ENCODE measurements around the gene CMTM5.
"Not testable (repeated sequence)": the region's sequence is repeated elsewhere in the genome, so short reads cannot be mapped to it uniquely, and the experiment has no call there.

Gene CMTM5

GRCh38 chr14:23378612-23379220 lies 1.9 kb downstream of the CMTM5 start:
- no peak for DNase-seq (ENCODE audit: low read depth)

DNA sequence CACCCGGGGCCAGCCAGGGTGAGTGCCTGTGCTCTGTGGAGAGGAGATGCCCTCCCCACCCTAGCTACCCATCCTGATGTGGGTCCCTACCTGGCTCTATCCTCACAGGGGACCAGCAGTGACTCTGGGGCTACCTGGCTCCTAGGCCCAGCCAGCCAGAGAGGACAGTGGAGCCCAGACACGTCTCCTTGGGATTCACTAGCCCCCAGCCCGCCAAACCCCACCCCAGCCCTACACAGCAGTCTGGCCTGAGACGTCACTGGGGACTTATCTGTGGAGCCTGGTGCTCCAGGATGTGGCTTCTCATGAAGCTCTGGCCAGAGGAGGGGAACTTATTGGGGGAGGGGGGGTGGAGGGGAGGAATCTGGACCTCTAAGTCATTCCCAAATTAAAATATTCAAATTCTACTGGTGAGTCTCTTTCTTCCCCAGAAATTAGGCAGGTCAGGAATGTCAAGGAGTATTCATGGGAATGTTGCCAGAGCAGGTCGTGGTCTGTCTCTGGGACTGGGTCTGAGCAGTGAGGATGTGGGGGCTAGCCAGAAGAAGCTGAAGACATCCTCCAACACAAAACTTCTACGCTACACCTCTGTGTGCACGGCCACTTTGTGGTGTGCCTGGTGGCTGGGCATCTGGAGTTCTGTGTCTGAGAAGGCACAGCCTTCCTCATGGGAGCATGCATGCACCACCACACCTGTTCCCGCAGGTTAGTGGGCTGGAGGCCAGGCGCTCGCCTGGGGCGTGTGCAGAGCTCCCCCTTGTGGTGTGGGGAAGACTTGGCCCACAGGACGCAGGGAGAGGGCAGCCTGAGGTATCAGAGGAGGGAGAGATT lies 2.7 kb downstream of the CMTM5 start:
- no peak for DNase-seq (ENCODE audit: low read depth)

GRCh38 chr14:23380197-23380914 lies 3.5 kb downstream of the CMTM5 start:
- no peak for DNase-seq (ENCODE audit: low read depth)

DNA sequence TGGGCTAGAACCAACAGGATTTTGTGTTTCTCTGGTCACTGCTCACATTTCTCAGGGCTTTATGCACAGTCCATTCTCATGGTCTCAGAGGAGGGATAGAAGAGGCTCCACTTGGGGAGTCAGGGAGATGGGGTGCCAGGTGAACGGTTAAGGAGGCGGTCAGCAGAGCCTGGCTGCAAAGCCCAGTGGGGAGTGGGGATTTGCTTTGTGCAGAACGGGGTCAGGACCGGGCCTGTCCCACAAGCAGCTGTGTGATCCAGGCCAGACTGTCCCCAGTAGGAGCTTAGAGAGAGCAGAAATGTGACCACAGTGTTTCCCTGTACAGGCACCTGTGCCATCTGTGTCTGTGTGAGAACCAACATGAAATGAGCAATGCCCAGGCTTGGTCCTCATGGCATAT lies 4.1 kb downstream of the CMTM5 start:
- no peak for DNase-seq (ENCODE audit: low read depth)

GRCh38 chr14:23381871-23382270 lies 5.0 kb downstream of the CMTM5 start:
- DNase-seq (ENCODE audit: low read depth) = no peak

- no peak for DNase-seq (ENCODE audit: low read depth)
These were observed 5.4 kb downstream of the CMTM5 start for GRCh38 chr14:23382276-23382675.

DNA sequence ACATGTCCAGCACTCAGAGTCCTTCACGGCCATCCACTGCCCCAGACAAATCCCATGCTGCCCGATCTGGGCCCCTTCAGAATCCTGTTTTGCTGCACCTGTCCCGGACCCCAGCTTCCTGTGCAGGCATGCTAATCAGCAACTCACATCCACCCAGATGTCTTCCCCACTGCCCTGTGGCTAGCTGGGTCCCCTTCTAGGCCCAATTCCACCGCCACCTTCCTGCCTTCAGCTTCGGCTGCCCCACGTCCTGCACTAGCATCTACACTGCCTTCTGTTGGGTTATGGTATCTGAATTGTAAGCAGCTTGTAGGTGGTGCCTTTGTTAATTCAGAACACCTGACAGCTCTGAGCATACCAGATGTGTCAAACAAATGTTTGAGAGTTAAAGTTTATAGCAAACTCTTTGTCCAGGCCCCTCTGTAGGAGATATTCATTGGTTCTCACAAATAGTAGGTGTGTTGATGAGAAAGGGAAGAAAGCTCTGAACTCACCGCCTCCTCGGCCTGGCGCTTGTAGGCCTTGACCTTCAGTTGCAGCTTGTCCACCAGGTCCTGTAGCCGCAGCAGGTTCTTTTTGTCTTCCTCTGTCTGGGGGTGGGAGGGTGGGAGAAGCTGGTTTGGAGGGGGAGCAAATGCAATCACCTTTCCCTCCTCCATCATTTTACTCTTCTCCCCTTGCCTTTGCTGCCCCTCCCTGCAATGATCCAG lies 6.0 kb downstream of the CMTM5 start:
- DNase-seq (ENCODE audit: low read depth) = no peak

GRCh38 chr14:23384364-23385080 lies 7.7 kb downstream of the CMTM5 start:
- no peak for DNase-seq (ENCODE audit: low read depth)

GRCh38 chr14:23385244-23385641 lies 8.4 kb downstream of the CMTM5 start:
- DNase-seq (ENCODE audit: low read depth) = no peak

- DNase-seq (ENCODE audit: low read depth) = no peak
These were observed 8.9 kb downstream of the CMTM5 start for GRCh38 chr14:23385642-23386265.

DNA sequence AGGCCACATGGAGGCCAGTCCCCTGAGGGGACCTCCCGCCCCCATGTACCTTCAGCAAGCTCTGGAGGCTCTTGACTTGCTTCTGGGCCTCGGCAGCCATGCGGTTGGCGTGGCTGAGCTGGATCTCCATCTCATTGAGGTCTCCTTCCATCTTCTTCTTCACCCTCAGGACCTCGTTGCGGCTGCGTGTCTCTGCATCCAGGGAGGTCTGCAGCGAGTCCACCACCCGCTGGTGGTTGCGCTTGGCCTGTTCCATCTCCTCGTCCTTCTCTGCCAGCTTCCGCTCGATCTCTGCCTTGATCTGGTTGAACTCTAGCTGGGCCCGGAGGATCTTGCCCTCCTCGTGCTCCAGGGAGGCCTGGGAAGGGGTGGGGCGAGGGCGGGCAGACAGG lies 9.4 kb downstream of the CMTM5 start:
- not testable (repeated sequence) for DNase-seq (ENCODE audit: low read depth)

DNA sequence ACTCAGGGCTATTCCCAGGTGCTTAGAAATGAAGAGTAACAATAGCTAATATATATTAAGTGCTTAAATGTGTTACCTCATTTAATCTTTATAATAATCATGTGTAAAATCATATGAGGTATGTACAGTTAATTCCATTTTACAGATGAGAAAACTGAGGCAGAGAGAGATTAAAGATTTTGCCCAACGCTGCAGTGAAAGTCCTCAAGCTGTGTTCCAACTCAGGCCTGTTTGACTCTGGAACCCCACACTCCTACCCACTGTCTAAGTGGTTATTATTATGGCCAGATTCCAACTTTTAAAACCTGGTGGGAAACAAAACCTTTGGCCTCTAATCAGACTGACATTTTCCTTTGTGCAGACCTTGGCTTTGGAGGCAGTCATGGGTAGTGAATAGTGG lies 10.2 kb downstream of the CMTM5 start:
- no peak for DNase-seq (ENCODE audit: low read depth)

DNA sequence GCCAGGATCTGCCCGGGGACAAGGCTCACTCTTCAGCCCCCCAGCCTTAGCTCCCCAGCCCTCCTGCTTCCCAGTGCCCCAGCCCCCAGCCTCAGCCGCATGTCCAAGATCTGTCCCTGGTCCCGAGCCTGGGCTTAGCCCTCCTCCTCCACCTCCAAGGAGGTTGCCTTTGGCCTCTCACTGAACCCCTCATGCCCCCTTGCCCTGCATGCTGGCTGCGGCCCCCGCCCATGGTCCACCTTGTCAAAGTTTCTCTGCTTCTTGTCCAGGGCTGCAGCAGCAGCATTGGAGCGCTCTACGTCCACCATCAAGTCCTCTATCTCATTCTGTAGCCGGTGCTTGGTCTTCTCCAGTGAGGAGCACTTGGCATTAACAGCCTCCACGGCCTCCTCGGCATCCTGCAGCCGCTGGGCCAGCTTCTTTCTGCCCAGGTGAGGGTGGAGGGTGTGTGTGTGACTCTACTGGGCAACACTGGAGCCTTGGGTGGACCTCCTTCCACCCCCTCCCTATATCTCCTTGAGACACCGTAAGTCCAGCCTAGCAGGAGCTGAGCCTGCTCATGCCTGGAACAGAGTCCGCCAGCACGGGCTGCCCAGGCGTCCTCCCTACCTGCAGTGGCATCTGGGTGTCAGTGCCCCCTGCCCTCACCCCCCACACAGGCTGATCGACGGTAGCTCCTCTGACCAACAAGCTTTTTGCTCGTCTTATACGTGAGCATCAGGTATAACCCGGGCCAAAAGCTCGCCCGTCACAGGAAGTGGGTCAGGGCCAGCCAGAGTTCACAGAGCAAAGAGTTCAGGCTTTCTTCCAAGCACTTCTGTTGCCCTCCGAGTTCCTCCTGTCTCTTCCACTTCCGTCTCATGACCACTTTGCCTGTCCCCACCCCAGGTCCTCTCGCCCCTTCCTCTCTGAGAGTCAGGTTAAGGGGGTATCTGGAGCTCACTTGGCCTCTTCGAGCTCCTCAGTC lies 11.4 kb downstream of the CMTM5 start:
- no peak for DNase-seq (ENCODE audit: low read depth)

DNA sequence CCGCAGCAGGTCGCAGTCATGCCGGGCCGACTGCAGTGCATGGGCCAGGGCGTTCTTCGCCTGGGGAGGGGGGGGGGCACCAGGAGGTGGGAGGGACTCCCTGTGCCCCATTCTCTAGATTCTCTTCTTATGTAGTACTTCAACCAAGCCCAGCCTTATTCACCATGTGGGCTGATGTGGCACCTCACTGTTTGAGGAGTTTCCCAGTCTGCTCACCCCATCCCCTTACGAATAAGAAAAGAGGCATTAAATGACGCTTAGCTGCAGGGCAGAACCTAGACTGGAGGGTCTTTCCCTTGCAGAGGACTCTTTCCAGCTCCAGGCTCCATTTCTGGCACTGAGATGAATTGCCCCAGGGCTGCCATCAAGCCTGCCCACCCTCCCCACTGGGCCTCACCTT lies 12.2 kb downstream of the CMTM5 start:
- no peak for DNase-seq (ENCODE audit: low read depth)

DNA sequence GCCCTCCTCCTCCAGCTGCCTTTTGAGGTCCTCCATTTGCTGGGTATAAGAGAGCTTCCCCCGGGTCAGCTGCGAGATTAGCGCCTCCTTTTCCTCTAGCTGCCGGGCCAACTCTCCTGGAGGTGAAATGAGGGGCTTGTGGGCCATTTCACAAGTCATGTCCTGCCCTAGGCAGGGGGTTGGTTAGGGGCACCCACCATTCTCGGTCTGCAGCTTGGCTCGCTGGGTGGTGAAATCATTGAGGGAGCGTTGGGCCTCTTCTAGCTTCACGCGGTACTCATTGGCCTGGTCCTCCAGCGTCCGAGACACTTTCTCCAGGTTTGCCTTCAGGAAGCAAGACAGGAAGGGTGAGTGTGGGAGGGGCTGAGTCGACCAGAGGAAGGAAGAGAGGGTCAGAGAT lies 12.6 kb downstream of the CMTM5 start:
- no peak for DNase-seq (ENCODE audit: low read depth)

DNA sequence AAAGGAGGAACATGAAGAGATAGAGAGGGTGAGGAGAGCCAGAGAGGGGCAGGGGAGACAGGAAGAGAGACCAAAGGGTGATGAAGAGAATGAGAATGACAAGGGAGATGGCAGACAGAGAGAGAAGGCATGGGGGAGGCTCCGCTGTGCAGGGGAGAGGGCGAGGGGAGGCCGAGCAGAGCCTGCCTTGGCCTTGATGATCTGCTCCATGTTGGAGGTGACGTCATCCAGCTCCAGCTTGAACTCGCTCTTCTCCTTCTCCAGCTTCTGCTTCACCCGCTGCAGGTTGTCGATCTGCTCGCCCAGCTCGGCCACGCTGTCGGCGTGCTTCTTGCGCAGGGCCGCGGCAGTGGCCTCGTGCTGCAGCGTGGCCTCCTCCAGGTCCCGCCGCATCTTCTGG lies 13.0 kb downstream of the CMTM5 start:
- DNase-seq (ENCODE audit: low read depth) = not testable (repeated sequence)

- no peak for DNase-seq (ENCODE audit: low read depth)
These were observed 15.8 kb downstream of the CMTM5 start for GRCh38 chr14:23392613-23393012.

DNA sequence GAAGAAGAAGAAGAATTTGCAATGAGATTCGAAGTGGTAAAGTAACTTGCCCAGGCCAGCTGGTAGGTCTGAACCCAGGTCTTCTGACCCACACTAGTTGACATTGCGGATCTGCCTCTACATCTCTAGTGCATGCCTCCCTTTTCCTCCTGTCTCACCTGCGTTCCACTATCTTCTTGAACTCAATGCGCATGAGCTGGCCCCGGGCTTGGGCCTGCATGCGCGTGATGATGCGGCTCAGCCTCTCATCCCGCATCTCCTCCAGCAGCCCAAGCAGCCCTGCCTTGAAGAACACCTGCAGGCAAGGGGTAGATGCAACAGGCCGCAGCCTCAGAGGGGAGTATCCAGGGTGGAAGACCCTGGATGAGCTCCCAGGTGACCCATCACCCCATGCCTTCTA lies 19.3 kb downstream of the CMTM5 start:
- DNase-seq (ENCODE audit: low read depth) = no peak

GRCh38 chr14:23396781-23397407 lies 20.0 kb downstream of the CMTM5 start:
- DNase-seq (ENCODE audit: low read depth) = no peak

GRCh38 chr14:23398348-23398747 lies 21.5 kb downstream of the CMTM5 start:
- DNase-seq (ENCODE audit: low read depth) = no peak
